ENCODE measurements around the gene TBC1D5.

- TF ChIP-seq CTCF (IDR thresholded peaks at IDR 0.05) (no peak), EZH2 (IDR thresholded peaks at IDR 0.05; ENCODE audit: borderline replicate concordance, insufficient read depth, low read depth, low read length, poor library complexity, severe bottlenecking) (no peak)
Measured at GRCh38 chr3:17738921-17739320, 3.5 kb downstream of the TBC1D5 start.

Data from B cell (primary cell).